ENCODE data around the gene PPP1R1A. TPM values are rescaled to one million over a fixed set of nuclear protein-coding genes. Genes with fewer than 3 reads are reported as not detected.

The PPP1R1A gene
- total RNA-seq, 2 experiments from 2014 or later, result not detected

- ChIA-PET POLR2A (no interaction called here), CTCF (interaction anchor here (1.6 kb wide), 1 partner anchor 29 kb away, joined by 3 read pairs; no protein-coding TSS in a partner anchor)
Measured at GRCh38 chr12:54604436-54604835, 16.0 kb upstream of the PPP1R1A start.

- POLR2A ChIA-PET, result no interaction called here
- CTCF ChIA-PET, result interaction anchor here (0.7 to 1.6 kb wide), 3 partner anchors 30 to 1947 kb away, joined by 3 to 4 read pairs (median 3); no protein-coding TSS in a partner anchor
Measured at GRCh38 chr12:54603872-54604271, 15.4 kb upstream of the PPP1R1A start.

GRCh38 chr12:54603173-54603814, 14.8 kb upstream of the PPP1R1A start:
- CTCF ChIA-PET, result interaction anchor here (0.7 to 1.6 kb wide), 3 partner anchors 30 to 1946 kb away, joined by 3 to 4 read pairs (median 3); no protein-coding TSS in a partner anchor
- POLR2A ChIA-PET, result no interaction called here

GRCh38 chr12:54602661-54603060, 14.2 kb upstream of the PPP1R1A start:
- CTCF ChIA-PET, result interaction anchor here (0.5 to 1.0 kb wide), 3 partner anchors 16 to 1844 kb away, joined by 3 to 4 read pairs (median 3); no protein-coding TSS in a partner anchor
- POLR2A ChIA-PET, result no interaction called here

- ChIA-PET CTCF (interaction anchor here (0.8 to 1.3 kb wide), 3 partner anchors 15 to 170 kb away, joined by 3 to 4 read pairs (median 4); no protein-coding TSS in a partner anchor), POLR2A (no interaction called here)
Measured at GRCh38 chr12:54601841-54602240, 13.4 kb upstream of the PPP1R1A start.

- ChIA-PET POLR2A (no interaction called here), CTCF (interaction anchor here (0.6 to 1.7 kb wide), 3 partner anchors 8 to 651 kb away, joined by 3 to 6 read pairs (median 4); no protein-coding TSS in a partner anchor)
Measured at GRCh38 chr12:54598970-54599369, 10.5 kb upstream of the PPP1R1A start.

- POLR2A ChIA-PET, result no interaction called here
- CTCF ChIA-PET, result interaction anchor here (1.0 to 2.4 kb wide), 6 partner anchors 10 to 476 kb away, joined by 3 to 14 read pairs (median 3); no protein-coding TSS in a partner anchor
Measured at GRCh38 chr12:54596526-54596946, 8.1 kb upstream of the PPP1R1A start.

- POLR2A ChIA-PET, result no interaction called here
- CTCF ChIA-PET, result interaction anchor here (0.6 to 2.4 kb wide), 4 partner anchors 14 to 453 kb away, joined by 3 to 14 read pairs (median 4); no protein-coding TSS in a partner anchor
Measured at GRCh38 chr12:54595471-54595870, 7.0 kb upstream of the PPP1R1A start.

GRCh38 chr12:54593725-54594124, 5.3 kb upstream of the PPP1R1A start:
- CTCF ChIA-PET, result interaction anchor here (0.7 to 1.2 kb wide), 3 partner anchors 18 to 677 kb away, joined by 3 to 5 read pairs (median 4); no protein-coding TSS in a partner anchor
- POLR2A ChIA-PET, result no interaction called here

- POLR2A ChIA-PET, result no interaction called here
- CTCF ChIA-PET, result interaction anchor here (1.0 to 1.2 kb wide), 2 partner anchors 10 to 36 kb away, joined by 3 read pairs; no protein-coding TSS in a partner anchor
Measured at GRCh38 chr12:54593135-54593534, 4.7 kb upstream of the PPP1R1A start.

GRCh38 chr12:54592316-54592715, 3.9 kb upstream of the PPP1R1A start:
- ChIA-PET POLR2A (no interaction called here), CTCF (interaction anchor here (1.0 to 1.4 kb wide), 2 partner anchors 10 to 13 kb away, joined by 3 to 6 read pairs; no protein-coding TSS in a partner anchor)

GRCh38 chr12:54590978-54591591, 2.6 kb upstream of the PPP1R1A start:
- POLR2A ChIA-PET, result no interaction called here
- CTCF ChIA-PET, result interaction anchor here (1.0 to 1.4 kb wide), 3 partner anchors 9 to 12 kb away, joined by 3 to 6 read pairs (median 3); no protein-coding TSS in a partner anchor

GRCh38 chr12:54589964-54590363, 1.5 kb upstream of the PPP1R1A start:
- ChIA-PET CTCF (interaction anchor here (1.3 kb wide), 1 partner anchor 10 kb away, joined by 3 read pairs; no protein-coding TSS in a partner anchor), POLR2A (no interaction called here)

GRCh38 chr12:54588890-54589267, 420 bp upstream of the PPP1R1A start:
- ChIA-PET POLR2A (no interaction called here), CTCF (no interaction called here)

- POLR2A ChIA-PET, result no interaction called here
Measured at GRCh38 chr12:54587315-54587873, 1.1 kb downstream of the PPP1R1A start.

GRCh38 chr12:54586620-54587019, 1.8 kb downstream of the PPP1R1A start:
- CTCF ChIA-PET, result interaction anchor here (1.3 to 1.6 kb wide), 2 partner anchors 8 to 15 kb away, joined by 3 to 4 read pairs; no protein-coding TSS in a partner anchor
- POLR2A ChIA-PET, result no interaction called here

More at GRCh38 chr12:54587315-54587873, 1.1 kb downstream of the PPP1R1A start:
- CTCF ChIA-PET, result interaction anchor here (1.3 to 1.6 kb wide), 2 partner anchors 9 to 15 kb away, joined by 3 to 4 read pairs; no protein-coding TSS in a partner anchor

- POLR2A ChIA-PET, result no interaction called here
- CTCF ChIA-PET, result no interaction called here
Measured at GRCh38 chr12:54585243-54585642, 3.2 kb downstream of the PPP1R1A start.

GRCh38 chr12:54584128-54584527, 4.3 kb downstream of the PPP1R1A start:
- ChIA-PET POLR2A (no interaction called here), CTCF (no interaction called here)

- ChIA-PET POLR2A (no interaction called here), CTCF (no interaction called here)
Measured at GRCh38 chr12:54583726-54584125, 4.7 kb downstream of the PPP1R1A start.

- CTCF ChIA-PET, result interaction anchor here (1.5 to 2.7 kb wide), 2 partner anchors 15 to 20 kb away, joined by 4 to 14 read pairs; no protein-coding TSS in a partner anchor
- POLR2A ChIA-PET, result no interaction called here
Measured at GRCh38 chr12:54581412-54581811, 7.0 kb downstream of the PPP1R1A start.
